Measurements from ENCODE around the gene S100A2.
"Not testable (repeated sequence)": the region's sequence is repeated elsewhere in the genome, so short reads cannot be mapped to it uniquely, and the experiment has no call there.

The S100A2 gene

GRCh38 chr1:153607381-153607780 is 41.7 kb upstream of the S100A2 start:
- Mint-ChIP-seq H3K27ac (no peak overlapping the region), H3K4me3 (no peak overlapping the region), H3K9me3 (no peaks in the 10 kb centered on the region), H3K36me3 (ENCODE audit: low read depth) (no peaks in the 10 kb centered on the region), H3K27me3 (ENCODE audit: low read depth) (no peaks in the 10 kb centered on the region), H3K4me1 (ENCODE audit: low read depth) (no peaks in the 10 kb centered on the region)
- no peak for DNase-seq (ENCODE audit: low spot score)

DNA sequence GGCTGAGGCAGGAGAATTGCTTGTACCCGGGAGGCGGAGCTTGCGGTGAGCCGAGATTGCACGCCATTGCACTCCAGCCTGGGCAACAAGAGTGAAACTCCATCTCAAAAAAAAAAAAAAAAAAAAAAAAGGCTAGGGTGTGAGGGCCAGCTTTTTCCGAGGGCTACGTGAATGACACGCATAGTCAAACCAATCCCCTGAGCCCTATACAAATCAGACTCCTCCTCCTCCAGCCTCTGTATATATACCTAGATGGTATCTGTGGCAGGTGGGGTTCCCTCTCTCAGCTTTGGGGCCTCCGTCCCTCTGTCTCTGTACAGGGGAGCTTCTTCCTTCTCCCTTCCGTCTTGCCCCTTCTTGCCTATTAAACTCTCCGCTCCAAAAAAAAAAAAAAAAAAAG is 40.5 kb upstream of the S100A2 start:
- Mint-ChIP-seq H3K9me3 (no peaks in the 10 kb centered on the region), H3K36me3 (ENCODE audit: low read depth) (no peaks in the 10 kb centered on the region), H3K4me1 (ENCODE audit: low read depth) (no peaks in the 10 kb centered on the region), H3K27ac (no peak overlapping the region), H3K4me3 (no peak overlapping the region), H3K27me3 (ENCODE audit: low read depth) (no peaks in the 10 kb centered on the region)
- DNase-seq (ENCODE audit: low spot score): no peak

DNA sequence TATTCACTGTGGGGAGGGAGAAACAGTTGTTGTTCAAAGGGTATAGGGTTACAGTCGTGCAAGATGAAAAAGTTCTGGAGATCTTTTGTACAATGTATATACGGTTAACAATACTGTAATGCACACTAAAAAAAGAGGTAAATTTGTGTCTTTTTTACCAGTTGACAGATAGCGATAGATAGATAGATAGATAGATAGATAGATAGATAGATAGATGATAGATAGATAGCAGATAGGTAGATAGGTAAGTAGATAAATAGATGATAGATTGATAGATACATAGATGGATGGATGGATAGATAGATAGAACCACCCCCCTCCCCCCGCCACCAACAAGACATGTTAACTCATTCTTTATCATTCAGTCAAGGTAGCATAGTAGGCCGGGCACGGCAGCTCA is 37.1 kb upstream of the S100A2 start:
- no peaks in the 10 kb centered on the region for H3K27me3 Mint-ChIP-seq (ENCODE audit: low read depth)
- H3K4me3 Mint-ChIP-seq: no peak overlapping the region
- H3K9me3 Mint-ChIP-seq: no peaks in the 10 kb centered on the region
- no peaks in the 10 kb centered on the region for H3K36me3 Mint-ChIP-seq (ENCODE audit: low read depth)
- H3K4me1 Mint-ChIP-seq (ENCODE audit: low read depth): peaks cover 7% of the 10 kb centered on the region
- H3K27ac Mint-ChIP-seq: no peak overlapping the region
- no peak for DNase-seq (ENCODE audit: low spot score)

- DNase-seq (ENCODE audit: low spot score): no peak
- Mint-ChIP-seq H3K27me3 (ENCODE audit: low read depth) (no peaks in the 10 kb centered on the region), H3K9me3 (no peaks in the 10 kb centered on the region), H3K4me1 (ENCODE audit: low read depth) (peaks cover 16% of the 10 kb centered on the region), H3K4me3 (no peak overlapping the region), H3K27ac (no peak overlapping the region), H3K36me3 (ENCODE audit: low read depth) (no peaks in the 10 kb centered on the region)
Observed at GRCh38 chr1:153599847-153600246, 34.2 kb upstream of the S100A2 start.

DNA sequence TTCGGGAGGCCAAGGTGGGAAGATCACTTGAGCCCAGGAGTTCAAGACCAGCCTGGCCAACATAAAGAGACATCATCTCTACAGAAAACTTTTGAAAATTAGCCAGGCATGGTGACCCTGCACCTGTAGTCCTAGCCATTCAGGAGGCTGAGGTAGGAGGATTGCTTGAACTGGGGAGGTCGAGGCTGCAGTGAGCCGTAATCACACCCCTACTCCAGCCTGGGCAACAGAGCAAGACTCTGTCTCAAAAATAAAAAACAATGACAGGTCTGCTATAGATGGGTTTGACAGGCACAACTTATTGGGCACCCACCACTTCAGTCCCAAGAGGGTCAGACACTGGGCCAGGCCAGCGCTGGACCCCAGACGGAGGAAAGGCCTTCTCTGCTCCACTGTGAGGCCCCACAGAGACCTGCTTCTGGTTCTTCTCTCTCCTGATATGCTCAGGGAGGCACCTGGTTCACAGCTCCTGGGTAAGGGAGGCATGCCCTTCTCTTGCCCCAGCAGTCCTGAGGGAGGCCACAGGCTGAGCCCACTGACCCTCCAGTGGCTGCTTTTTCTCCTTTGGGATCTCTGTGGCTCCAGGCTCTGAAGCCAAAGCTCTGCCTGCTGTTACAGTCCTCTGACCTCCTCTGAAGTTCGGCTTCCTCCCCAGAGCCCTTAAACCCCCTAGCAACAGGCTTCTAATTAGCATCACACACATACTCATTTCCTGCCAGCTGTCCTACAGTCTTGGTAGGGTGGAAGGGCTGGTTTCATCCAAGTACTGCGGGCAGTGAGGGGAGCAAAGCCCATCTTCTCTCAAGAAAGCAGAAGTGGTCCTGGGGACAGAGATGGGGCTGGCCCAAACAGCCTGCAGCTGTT is 32.9 kb upstream of the S100A2 start:
- Mint-ChIP-seq H3K27me3 (ENCODE audit: low read depth) (no peaks in the 10 kb centered on the region), H3K36me3 (ENCODE audit: low read depth) (no peaks in the 10 kb centered on the region), H3K9me3 (no peaks in the 10 kb centered on the region), H3K4me1 (ENCODE audit: low read depth) (peaks cover 16% of the 10 kb centered on the region), H3K27ac (peak overlapping the region; percentile 78), H3K4me3 (no peak overlapping the region)
- peak; percentile 10 for DNase-seq (ENCODE audit: low spot score)

GRCh38 chr1:153597206-153597605 is 31.6 kb upstream of the S100A2 start:
- DNase-seq (ENCODE audit: low spot score): peak; percentile 35
- no peak overlapping the region for H3K4me3 Mint-ChIP-seq
- H3K27me3 Mint-ChIP-seq (ENCODE audit: low read depth): no peaks in the 10 kb centered on the region
- H3K27ac Mint-ChIP-seq: no peak overlapping the region
- H3K4me1 Mint-ChIP-seq (ENCODE audit: low read depth): peaks cover 16% of the 10 kb centered on the region
- no peaks in the 10 kb centered on the region for H3K36me3 Mint-ChIP-seq (ENCODE audit: low read depth)
- H3K9me3 Mint-ChIP-seq: no peaks in the 10 kb centered on the region

DNA sequence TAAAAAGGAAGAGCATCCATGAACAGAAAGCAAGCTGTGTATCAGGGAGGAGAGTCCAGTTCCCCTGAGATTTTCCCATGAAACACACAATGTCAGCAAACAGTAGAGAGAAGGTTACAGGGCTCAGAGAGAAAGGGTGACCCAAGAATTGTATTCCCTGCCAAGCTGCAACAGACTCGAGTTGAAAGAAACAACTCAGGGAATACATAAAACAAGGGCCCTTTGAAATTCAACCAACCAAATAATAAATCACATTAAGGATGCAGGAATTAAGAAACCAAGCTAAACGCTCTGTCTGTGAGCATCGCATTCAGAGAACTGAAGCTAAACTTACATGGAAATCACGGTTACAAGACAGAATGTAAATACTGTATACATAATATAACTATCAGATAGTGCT is 27.1 kb upstream of the S100A2 start:
- Mint-ChIP-seq H3K4me1 (ENCODE audit: low read depth) (peaks cover 8% of the 10 kb centered on the region), H3K27ac (no peak overlapping the region), H3K9me3 (no peaks in the 10 kb centered on the region), H3K27me3 (ENCODE audit: low read depth) (peaks cover 3% of the 10 kb centered on the region), H3K4me3 (no peak overlapping the region), H3K36me3 (ENCODE audit: low read depth) (no peaks in the 10 kb centered on the region)
- DNase-seq (ENCODE audit: low spot score): no peak

- H3K27me3 Mint-ChIP-seq (ENCODE audit: low read depth): peaks cover 10% of the 10 kb centered on the region
- H3K4me1 Mint-ChIP-seq (ENCODE audit: low read depth): no peaks in the 10 kb centered on the region
- H3K9me3 Mint-ChIP-seq: no peaks in the 10 kb centered on the region
- H3K27ac Mint-ChIP-seq: no peak overlapping the region
- H3K36me3 Mint-ChIP-seq (ENCODE audit: low read depth): no peaks in the 10 kb centered on the region
- no peak for DNase-seq (ENCODE audit: low spot score)
- no peak overlapping the region for H3K4me3 Mint-ChIP-seq
Observed at GRCh38 chr1:153588482-153588881, 22.8 kb upstream of the S100A2 start.

GRCh38 chr1:153588033-153588432 is 22.4 kb upstream of the S100A2 start:
- not testable (repeated sequence) for H3K27me3 Mint-ChIP-seq (ENCODE audit: low read depth); DNase-seq (ENCODE audit: low spot score); H3K4me3 Mint-ChIP-seq; H3K4me1 Mint-ChIP-seq (ENCODE audit: low read depth); H3K9me3 Mint-ChIP-seq; H3K36me3 Mint-ChIP-seq (ENCODE audit: low read depth); H3K27ac Mint-ChIP-seq

DNA sequence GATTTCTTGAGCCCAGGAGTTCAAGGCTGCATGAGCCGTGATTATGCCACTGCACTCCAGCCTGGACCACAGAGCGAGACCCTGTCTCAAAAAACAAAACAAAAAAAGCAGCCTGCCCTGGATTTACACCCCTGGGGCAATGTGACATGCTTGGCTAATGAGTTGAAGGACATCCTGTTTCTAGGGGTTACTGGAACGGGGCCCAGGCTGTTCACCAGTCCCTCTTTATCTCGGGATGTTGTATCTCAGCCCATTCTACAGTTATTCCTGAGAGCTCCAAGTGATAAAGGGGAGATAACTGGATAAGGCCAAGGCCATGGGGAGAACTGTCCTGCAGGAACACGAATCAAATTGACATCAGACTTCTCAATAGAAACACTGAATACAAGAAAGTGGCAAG is 21.7 kb upstream of the S100A2 start:
- H3K4me1 Mint-ChIP-seq (ENCODE audit: low read depth): no peaks in the 10 kb centered on the region
- H3K36me3 Mint-ChIP-seq (ENCODE audit: low read depth): no peaks in the 10 kb centered on the region
- H3K27me3 Mint-ChIP-seq (ENCODE audit: low read depth): peaks cover 10% of the 10 kb centered on the region
- no peak overlapping the region for H3K4me3 Mint-ChIP-seq
- no peaks in the 10 kb centered on the region for H3K9me3 Mint-ChIP-seq
- H3K27ac Mint-ChIP-seq: no peak overlapping the region
- no peak for DNase-seq (ENCODE audit: low spot score)

GRCh38 chr1:153586347-153586746 is 20.7 kb upstream of the S100A2 start:
- H3K4me3 Mint-ChIP-seq: no peak overlapping the region
- no peaks in the 10 kb centered on the region for H3K36me3 Mint-ChIP-seq (ENCODE audit: low read depth)
- no peaks in the 10 kb centered on the region for H3K4me1 Mint-ChIP-seq (ENCODE audit: low read depth)
- DNase-seq (ENCODE audit: low spot score): no peak
- H3K27ac Mint-ChIP-seq: no peak overlapping the region
- H3K9me3 Mint-ChIP-seq: no peaks in the 10 kb centered on the region
- peaks cover 10% of the 10 kb centered on the region for H3K27me3 Mint-ChIP-seq (ENCODE audit: low read depth)

DNA sequence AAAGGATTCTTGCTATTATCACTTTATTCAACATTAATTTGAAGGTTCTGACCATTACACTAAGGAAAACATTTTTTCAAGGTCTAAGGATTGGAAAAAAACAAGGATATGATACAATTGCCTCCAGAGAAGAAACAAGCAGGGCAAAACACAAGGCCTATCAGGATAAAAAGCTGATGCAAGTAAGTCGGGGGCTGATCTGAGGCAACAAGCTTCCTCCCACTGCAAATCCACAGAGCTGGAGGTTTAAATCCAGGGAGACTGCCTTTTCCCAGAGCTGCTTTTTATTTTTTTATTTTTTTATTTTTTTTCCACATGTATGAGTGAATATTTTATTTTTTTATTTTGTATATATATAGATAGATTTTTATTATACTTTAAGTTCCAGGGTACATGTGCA is 19.4 kb upstream of the S100A2 start:
- Mint-ChIP-seq H3K36me3 (ENCODE audit: low read depth) (no peaks in the 10 kb centered on the region), H3K27ac (no peak overlapping the region), H3K4me3 (no peak overlapping the region), H3K27me3 (ENCODE audit: low read depth) (peaks cover 10% of the 10 kb centered on the region), H3K9me3 (no peaks in the 10 kb centered on the region), H3K4me1 (ENCODE audit: low read depth) (no peaks in the 10 kb centered on the region)
- DNase-seq (ENCODE audit: low spot score): no peak

- Mint-ChIP-seq H3K9me3 (no peaks in the 10 kb centered on the region), H3K27me3 (ENCODE audit: low read depth) (peaks cover 13% of the 10 kb centered on the region), H3K36me3 (ENCODE audit: low read depth) (no peaks in the 10 kb centered on the region), H3K27ac (no peak overlapping the region), H3K4me3 (no peak overlapping the region), H3K4me1 (ENCODE audit: low read depth) (no peaks in the 10 kb centered on the region)
- DNase-seq (ENCODE audit: low spot score): no peak
Observed at GRCh38 chr1:153583976-153584375, 18.3 kb upstream of the S100A2 start.

DNA sequence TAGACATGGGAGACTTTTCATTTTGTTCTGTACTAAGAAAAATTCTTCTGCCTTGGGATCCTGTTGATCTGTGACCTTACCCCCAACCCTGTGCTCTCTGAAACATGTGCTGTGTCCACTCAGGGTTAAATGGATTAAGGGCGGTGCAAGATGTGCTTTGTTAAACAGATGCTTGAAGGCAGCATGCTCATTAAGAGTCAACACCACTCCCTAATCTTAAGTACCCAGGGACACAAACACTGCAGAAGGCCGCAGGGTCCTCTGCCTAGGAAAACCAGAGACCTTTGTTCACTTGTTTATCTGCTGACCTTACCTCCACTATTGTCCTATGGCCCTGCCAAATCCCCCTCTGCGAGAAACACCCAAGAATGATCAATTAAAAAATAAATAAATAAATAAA is 17.9 kb upstream of the S100A2 start:
- not testable (repeated sequence) for H3K4me1 Mint-ChIP-seq (ENCODE audit: low read depth); H3K4me3 Mint-ChIP-seq

DNA sequence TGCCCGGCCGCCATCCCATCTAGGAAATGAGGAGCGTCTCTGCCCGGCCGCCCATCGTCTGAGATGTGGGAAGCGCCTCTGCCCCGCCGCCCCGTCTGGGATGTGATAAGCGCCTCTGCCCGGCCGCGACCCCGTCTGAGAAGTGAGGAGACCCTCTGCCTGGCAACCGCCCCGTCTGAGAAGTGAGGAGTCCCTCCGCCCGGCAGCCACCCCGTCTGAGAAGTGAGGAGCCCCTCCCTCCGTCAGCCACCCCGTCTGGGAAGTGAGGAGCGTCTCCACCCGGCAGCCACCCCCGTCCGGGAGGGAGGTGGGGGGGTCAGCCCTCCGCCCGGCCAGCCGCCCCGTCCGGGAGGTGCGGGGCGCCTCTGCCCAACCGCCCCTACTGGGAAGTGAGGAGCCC is 17.2 kb upstream of the S100A2 start:
- DNase-seq (ENCODE audit: low spot score); H3K27ac Mint-ChIP-seq; H3K9me3 Mint-ChIP-seq; H3K4me3 Mint-ChIP-seq; H3K36me3 Mint-ChIP-seq (ENCODE audit: low read depth); H3K4me1 Mint-ChIP-seq (ENCODE audit: low read depth): not testable (repeated sequence)
- peaks cover 20% of the 10 kb centered on the region for H3K27me3 Mint-ChIP-seq (ENCODE audit: low read depth)

More for the DNA sequence above, 17.9 kb upstream of the S100A2 start:
- H3K9me3 Mint-ChIP-seq; H3K36me3 Mint-ChIP-seq (ENCODE audit: low read depth); DNase-seq (ENCODE audit: low spot score); H3K27ac Mint-ChIP-seq: not testable (repeated sequence)
- H3K27me3 Mint-ChIP-seq (ENCODE audit: low read depth): peaks cover 13% of the 10 kb centered on the region
